Liver (tissue), 9 donors: ENCODE data around the gene CD68. TPM values are rescaled to one million over a fixed set of nuclear protein-coding genes. Genes with fewer than 3 reads are reported as not detected.

Experiments
- DNase-seq: peaks from one replicate; pipeline ENCODE4 v3.0.0-alpha.2; 2017; ENCODE audit warnings: low spot score
- H3K27ac ChIP-seq, 2 donors: one replicate each; pipeline ENCODE4 v1.7.0; 2013; ENCODE audit warnings: inconsistent platforms in 2 of 2, low read length in 2 of 2, control low read depth in 1 of 2, low read depth in 1 of 2, mild to moderate bottlenecking in 1 of 2
- H3K27me3 ChIP-seq, 4 donors: one replicate each; pipeline versions ENCODE4 v1.6.1 to v1.7.0; 2013; ENCODE audit warnings: low read length in 3 of 4, inconsistent platforms in 1 of 4, mild to moderate bottlenecking in 1 of 4, moderate library complexity in 1 of 4; ENCODE audit not compliant: control insufficient read depth in 4 of 4, insufficient read depth in 4 of 4
- H3K36me3 ChIP-seq, 4 donors: one replicate each; pipeline versions ENCODE4 v1.6.1 to v1.7.0; 2013; ENCODE audit warnings: low read length in 3 of 4, mild to moderate bottlenecking in 3 of 4, low read depth in 1 of 4, moderate library complexity in 1 of 4; ENCODE audit not compliant: control insufficient read depth in 4 of 4, insufficient read depth in 3 of 4
- H3K4me1 ChIP-seq, 4 donors: one replicate each; pipeline versions ENCODE4 v1.6.1 to v1.7.0; 2013; ENCODE audit warnings: low read length in 3 of 4, mild to moderate bottlenecking in 3 of 4, moderate library complexity in 1 of 4; ENCODE audit not compliant: control insufficient read depth in 4 of 4, insufficient read depth in 4 of 4
- H3K4me3 ChIP-seq, 3 donors: one replicate each; pipeline versions ENCODE4 v1.6.1 to v1.7.0; 2013; ENCODE audit warnings: low read length in 3 of 3, control low read depth in 1 of 3, low read depth in 1 of 3, mild to moderate bottlenecking in 1 of 3
- H3K9ac ChIP-seq, 2 donors: one replicate each; pipeline ENCODE4 v1.7.0; 2013; ENCODE audit warnings: low read length in 2 of 2, mild to moderate bottlenecking in 2 of 2, moderate library complexity in 2 of 2, control low read depth in 1 of 2, low read depth in 1 of 2
- H3K9me3 ChIP-seq, 4 donors: one replicate each; pipeline versions ENCODE4 v1.6.1 to v1.7.0; 2013; ENCODE audit warnings: low read length in 3 of 4; ENCODE audit not compliant: control insufficient read depth in 4 of 4
- ATF3 ChIP-seq: IDR thresholded peaks from 2 replicates; pipeline ENCODE4 v1.6.1; 2016; ENCODE audit warnings: antibody characterized with exemption
- CTCF ChIP-seq: fragments of 150-350 bp; IDR thresholded peaks from 2 replicates; pipeline ENCODE4 v1.5.1; 2017; ENCODE audit warnings: improper control_type of control experiment, low read depth, low read length; ENCODE audit not compliant: missing input control
- EGR1 ChIP-seq, 2 donors: IDR thresholded peaks; 2 replicates each; pipeline ENCODE4 v1.6.1; 2016 to 2018; ENCODE audit warnings: antibody characterized with exemption in 2 of 2, low read depth in 2 of 2
- FOXA1 ChIP-seq: IDR thresholded peaks from 2 replicates; pipeline ENCODE4 v1.6.1; 2016; ENCODE audit warnings: antibody characterized with exemption
- FOXA2 ChIP-seq: IDR thresholded peaks from 2 replicates; pipeline ENCODE4 v1.6.1; 2016; ENCODE audit warnings: antibody characterized with exemption
- GABPA ChIP-seq, 2 donors: IDR thresholded peaks in 1 of 2; conservative IDR thresholded peaks in 1 of 2; 2 replicates each; pipeline ENCODE4 v1.6.1; 2016; ENCODE audit warnings: antibody characterized with exemption in 2 of 2, mild to moderate bottlenecking in 1 of 2, moderate library complexity in 1 of 2
- HNF4A ChIP-seq, 2 donors: conservative IDR thresholded peaks; 2 replicates each; pipeline ENCODE4 v1.6.1; 2016; ENCODE audit warnings: antibody characterized with exemption in 2 of 2, mild to moderate bottlenecking in 2 of 2
- HNF4G ChIP-seq: IDR thresholded peaks from 2 replicates; pipeline ENCODE4 v1.6.1; 2016; ENCODE audit warnings: antibody characterized with exemption
- JUND ChIP-seq, 2 donors: IDR thresholded peaks; 2 replicates each; pipeline ENCODE4 v1.6.1; 2016; ENCODE audit warnings: antibody characterized with exemption in 2 of 2
- MAX ChIP-seq: IDR thresholded peaks from 2 replicates; pipeline ENCODE4 v1.6.1; 2016; ENCODE audit warnings: antibody characterized with exemption
- NR2F2 ChIP-seq: IDR thresholded peaks from 2 replicates; pipeline ENCODE4 v1.6.1; 2016; ENCODE audit warnings: antibody characterized with exemption
- RAD21 ChIP-seq, 2 donors: IDR thresholded peaks; 2 replicates each; pipeline ENCODE4 v1.6.1; 2016; ENCODE audit warnings: antibody characterized with exemption in 2 of 2, mild to moderate bottlenecking in 2 of 2
- REST ChIP-seq: IDR thresholded peaks from 2 replicates; pipeline ENCODE4 v1.6.1; 2016; ENCODE audit warnings: antibody characterized with exemption, mild to moderate bottlenecking
- RXRA ChIP-seq, 2 donors: IDR thresholded peaks; 2 replicates each; pipeline ENCODE4 v1.6.1; 2017 to 2018; ENCODE audit warnings: antibody characterized with exemption in 2 of 2, mild to moderate bottlenecking in 1 of 2
- SP1 ChIP-seq: IDR thresholded peaks from 2 replicates; pipeline ENCODE4 v1.6.1; 2018; ENCODE audit warnings: antibody characterized with exemption, mild to moderate bottlenecking
- TAF1 ChIP-seq: conservative IDR thresholded peaks from 2 replicates; pipeline ENCODE4 v1.6.1; 2016; ENCODE audit warnings: antibody characterized with exemption, mild to moderate bottlenecking
- YY1 ChIP-seq: IDR thresholded peaks from 2 replicates; pipeline ENCODE4 v1.6.1; 2016; ENCODE audit warnings: antibody characterized with exemption, mild to moderate bottlenecking
- ZBTB33 ChIP-seq: IDR thresholded peaks from 2 replicates; pipeline ENCODE4 v1.6.1; 2016; ENCODE audit warnings: antibody characterized with exemption
- WGBS: extraction: QIAGEN DNeasy Blood & Tissue Kit; methylation state at CpG from one replicate; pipeline ENCODE4 v1.1.7; 2013; 5-methylcytosine and 5-hydroxymethylcytosine counted together
- polyA plus RNA-seq, 2 donors: library from polyadenylated mRNA; stranded (reverse) in 1 of 2; unstranded in 1 of 2; fragments of 200-250 nt in 1 of 2; fragments of >200 nt in 1 of 2; fragmentation: Nextera tagmentation in 1 of 2; extraction: Ambion mirVana in 1 of 2; gene quantifications; one replicate each; pipeline versions ENCODE4 v1.2.1 to v1.2.3, GENCODE V29; 2013 to 2015
- total RNA-seq, 2 donors: library from RNA; depleted of rRNA; stranded (reverse); fragments of >200 nt; gene quantifications; one replicate each; pipeline ENCODE4 v1.2.3, GENCODE V29; 2014
- donor health status: healthy.
- donor health status: healthy.
- donor health status: healthy.
- donor health status: healthy.
- donor health status: healthy.

CD68 gene
- total and polyA plus RNA-seq, 4 donors, result 14.2 to 88.6 (median 33.1) TPM

- Histone ChIP-seq H3K4me1 (peaks cover 2 to 16% (median 5%) of the 10 kb centered on the region in 4 donors), H3K36me3 (peaks cover 20 to 42% (median 27%) of the 10 kb centered on the region in 4 donors), H3K4me3 (no peak overlapping the region), H3K27ac (no peak overlapping the region), H3K9me3 (no peaks in the 10 kb centered on the region), H3K9ac (no peak overlapping the region), H3K27me3 (no peaks in the 10 kb centered on the region)
- no peak for DNase-seq
- no peak for TF ChIP-seq YY1
- TF ChIP-seq RXRA (IDR thresholded peaks at IDR 0.05), result no peak
- TF ChIP-seq TAF1, result no peak
- TF ChIP-seq JUND (IDR thresholded peaks at IDR 0.05), result no peak
- no peak for TF ChIP-seq EGR1 (IDR thresholded peaks at IDR 0.05; ENCODE audit: low read depth in 2 of 2)
- TF ChIP-seq ZBTB33, result no peak
- no peak for TF ChIP-seq CTCF
- TF ChIP-seq FOXA1, result no peak
- no peak for TF ChIP-seq NR2F2
- no peak for TF ChIP-seq SP1
- no peak for TF ChIP-seq GABPA (IDR thresholded peaks at IDR 0.05 in 1 of 2, conservative IDR thresholded peaks at IDR 0.05 in 1 of 2)
- TF ChIP-seq HNF4A (conservative IDR thresholded peaks at IDR 0.05), result no peak
- no peak for TF ChIP-seq FOXA2
- TF ChIP-seq RAD21 (IDR thresholded peaks at IDR 0.05), result no peak
- TF ChIP-seq MAX, result no peak
- TF ChIP-seq REST, result no peak
- no peak for TF ChIP-seq HNF4G
- TF ChIP-seq ATF3, result no peak
- 84% methylated on average over 30 of the region's 30 CpGs for WGBS
Observed at GRCh38 chr17:7588553-7589203, 9.2 kb downstream of the CD68 start.
